SIG-M5 (cell line): Measurements from ENCODE around the gene DEGS2.
"Not testable (repeated sequence)": the region's sequence is repeated elsewhere in the genome, so short reads cannot be mapped to it uniquely, and the experiment has no call there.

Experiments
- DNase-seq: peaks from one replicate; lab custom pipeline; 2025; lab: John Stamatoyannopoulos, UW

The DEGS2 gene

DNA sequence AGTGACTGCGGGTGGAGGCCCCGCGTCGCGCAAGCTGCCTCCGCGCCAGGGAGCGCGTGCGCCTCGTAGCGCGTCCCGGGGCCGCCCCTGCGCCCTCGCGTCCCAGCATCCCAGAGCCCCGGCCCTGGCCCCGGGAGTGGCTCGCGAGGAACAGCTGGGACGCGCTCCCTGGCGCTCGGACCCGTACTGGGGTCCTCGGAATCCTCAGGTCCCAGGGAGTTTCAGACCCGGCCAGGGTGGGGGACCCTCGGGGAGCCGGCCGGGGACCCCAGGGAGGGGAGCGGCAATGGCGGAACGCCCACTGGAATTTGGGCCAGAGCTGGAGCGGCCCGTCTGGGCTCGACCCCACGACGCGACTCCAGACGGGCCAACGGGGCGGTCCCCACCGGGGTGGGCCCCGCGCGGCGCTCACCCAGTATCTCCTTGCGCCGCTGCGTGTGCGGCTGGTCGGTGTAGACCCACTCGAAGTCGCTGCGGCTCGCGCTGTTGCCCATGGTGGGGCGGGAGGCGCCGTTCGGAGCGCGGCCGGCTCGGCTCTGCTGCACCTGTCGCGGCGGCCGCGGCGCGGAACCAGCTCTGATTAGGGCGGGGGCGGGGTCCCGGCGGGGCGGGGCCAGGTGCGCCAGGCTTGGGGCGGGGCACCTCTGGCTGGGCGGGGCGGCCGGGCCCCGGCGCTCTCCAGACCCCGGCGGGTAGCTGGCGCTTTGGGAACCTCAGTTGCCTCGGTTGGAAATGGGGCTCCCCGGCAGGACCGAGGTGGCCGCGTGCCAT is at the start of gene DEGS2:
DEGS2 (minus strand) TSS at position 552 of the 771 bp plus-strand sequence; CDS start at position 494, 58 bp downstream.
- DNase-seq, result no peak

DNA sequence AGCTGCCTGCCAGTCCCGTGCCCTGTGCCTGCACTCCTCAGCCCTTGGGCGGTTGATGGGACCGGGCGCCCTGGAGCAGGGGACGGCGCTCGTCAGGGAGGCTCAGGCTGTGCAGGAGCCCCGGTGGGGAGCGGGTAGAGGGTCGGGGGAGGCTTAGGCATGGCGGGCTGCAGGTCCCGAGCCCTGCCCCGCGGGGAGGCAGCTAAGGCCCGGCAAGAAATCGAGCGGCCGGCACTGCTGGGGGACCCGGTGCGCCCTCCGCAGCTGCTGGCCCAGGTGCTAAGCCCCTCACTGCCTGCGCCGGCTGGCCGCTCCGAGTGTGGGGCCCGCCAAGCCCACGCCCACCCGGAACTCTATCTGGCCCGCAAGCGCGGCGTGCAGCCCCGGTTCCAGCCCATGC is 48.7 kb upstream of the DEGS2 start:
- DNase-seq, result not testable (repeated sequence)

DNA sequence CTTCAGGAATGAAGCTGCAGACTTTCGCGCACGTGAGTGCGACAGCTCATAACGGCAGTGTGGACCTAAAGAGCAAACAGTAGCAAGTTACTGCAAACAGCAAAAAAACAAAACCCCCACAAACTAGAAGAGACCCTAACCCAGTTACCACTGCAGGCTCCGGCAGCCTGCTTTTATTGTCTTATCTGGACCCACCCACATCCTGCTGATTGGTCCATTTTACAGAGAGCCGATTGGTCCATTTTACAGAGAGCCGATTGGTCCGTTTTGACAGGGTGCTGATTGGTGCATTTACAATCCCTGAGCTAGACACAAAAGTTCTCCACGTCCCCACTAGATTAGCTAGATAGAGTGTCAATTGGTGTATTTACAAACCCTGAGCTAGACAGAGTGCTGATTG is 48.1 kb upstream of the DEGS2 start:
- not testable (repeated sequence) for DNase-seq

DNA sequence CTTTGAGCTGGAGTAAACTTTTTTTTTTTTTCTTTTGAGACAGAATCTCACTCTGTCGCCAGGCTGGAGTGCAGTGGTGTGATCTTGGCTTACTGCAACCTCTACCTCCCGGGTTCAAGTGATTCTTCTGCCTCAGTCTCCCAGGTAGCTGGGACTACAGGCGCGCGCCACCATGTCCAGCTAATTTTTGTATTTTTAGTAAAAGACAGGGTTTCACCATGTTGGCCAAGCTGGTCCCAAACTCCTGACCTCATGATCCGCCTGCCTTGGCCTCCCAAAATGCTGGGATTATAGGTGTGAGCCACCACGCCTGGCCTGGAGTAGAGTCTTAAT is 45.4 kb upstream of the DEGS2 start:
- not testable (repeated sequence) for DNase-seq

DNA sequence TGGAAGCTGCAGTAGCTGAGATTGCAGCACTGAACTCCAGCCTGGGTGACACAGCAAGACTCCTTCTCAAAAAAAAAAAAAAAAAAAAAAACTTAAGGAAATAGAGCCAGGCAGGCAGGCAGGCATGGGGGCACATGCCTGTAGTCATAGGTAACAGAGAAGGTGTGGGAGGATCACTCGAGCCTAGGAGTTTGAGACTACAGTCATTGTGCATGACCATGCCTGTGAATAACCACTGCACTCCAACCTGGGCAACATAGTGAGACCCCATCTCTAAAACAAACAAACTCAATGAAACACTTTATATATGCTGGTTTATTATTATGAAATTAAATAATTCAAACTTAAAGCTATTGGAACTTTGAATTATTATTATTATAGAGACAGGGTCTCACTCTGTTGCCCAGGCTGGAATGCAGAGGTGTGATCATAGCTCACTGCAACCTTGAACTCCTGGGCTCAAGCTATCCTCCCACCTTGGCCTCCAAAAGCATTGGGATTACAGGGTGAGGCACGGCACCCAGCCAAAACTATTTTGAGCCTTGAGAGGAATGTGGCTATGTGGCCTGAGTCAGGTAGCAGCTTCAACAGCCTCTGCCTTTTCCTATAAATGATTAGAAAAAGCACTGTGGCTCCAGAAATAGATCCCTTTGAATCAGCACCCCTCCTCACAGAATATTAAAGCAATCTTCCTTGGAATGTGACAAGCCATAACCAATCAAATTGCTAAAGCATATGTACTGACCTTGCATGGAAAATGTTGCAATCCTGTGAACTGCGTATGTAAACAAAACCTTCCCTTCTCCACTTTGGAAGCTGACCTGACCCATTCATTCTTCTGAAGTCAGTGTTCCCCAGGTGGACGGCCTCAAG is 44.8 kb upstream of the DEGS2 start:
- DNase-seq, result no peak

DNA sequence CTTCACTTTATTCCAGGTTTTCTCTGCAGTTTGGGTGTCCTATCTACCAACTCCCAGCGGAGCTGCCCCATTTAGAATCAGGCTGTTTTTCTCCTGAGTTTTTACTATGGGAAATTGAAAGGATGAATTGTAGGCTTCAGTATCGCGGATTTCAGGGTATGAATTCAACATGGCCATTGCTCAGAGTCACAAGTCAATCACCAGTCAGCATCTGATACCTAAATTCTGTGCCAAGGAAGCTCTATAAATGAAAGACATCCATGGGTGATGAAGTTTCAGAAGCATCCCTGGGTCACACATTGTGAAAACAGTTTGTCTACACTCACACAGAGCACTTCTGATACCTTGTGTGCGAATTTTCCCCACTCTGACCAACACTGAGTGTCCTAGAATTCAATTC is 43.7 kb upstream of the DEGS2 start:
- DNase-seq, result no peak

DNA sequence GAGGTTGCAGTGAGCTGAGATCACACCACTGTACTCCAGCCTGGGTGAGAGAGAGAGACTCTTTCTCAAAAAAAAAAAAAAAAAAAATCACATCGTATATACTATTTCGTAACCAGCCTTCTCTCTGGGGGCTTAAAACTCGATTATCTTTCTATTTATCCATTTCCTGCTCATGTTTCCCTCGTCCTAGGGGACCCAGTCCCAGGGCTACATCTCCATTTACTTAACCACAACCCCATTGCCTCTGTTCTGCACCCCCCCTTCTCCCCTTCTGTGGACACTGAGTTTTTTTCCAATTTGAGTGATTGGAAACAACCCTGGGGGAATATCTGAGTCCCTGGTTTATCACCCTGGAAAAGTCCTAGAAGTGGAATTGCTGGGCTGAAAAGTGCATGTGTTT is 43.3 kb upstream of the DEGS2 start:
- no peak for DNase-seq

DNA sequence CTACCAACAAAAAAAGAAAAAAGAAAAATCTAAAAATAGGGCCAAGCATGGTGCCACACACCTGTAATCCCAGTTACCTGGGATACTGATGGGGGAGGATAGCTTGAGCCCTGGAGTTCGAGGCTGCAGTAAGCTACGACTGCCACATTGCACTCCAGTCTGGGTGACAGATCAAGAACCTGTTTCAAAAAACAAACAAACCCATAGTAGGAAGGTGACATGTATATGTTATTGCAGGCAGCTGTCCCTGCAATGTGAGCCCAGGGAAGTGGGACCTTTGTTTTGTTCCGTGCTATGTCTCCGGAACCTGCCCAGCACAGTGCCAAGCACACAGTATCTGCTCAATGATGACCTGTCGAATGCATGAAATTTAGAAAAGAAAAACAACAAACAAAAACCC is 42.3 kb upstream of the DEGS2 start:
- no peak for DNase-seq

DNA sequence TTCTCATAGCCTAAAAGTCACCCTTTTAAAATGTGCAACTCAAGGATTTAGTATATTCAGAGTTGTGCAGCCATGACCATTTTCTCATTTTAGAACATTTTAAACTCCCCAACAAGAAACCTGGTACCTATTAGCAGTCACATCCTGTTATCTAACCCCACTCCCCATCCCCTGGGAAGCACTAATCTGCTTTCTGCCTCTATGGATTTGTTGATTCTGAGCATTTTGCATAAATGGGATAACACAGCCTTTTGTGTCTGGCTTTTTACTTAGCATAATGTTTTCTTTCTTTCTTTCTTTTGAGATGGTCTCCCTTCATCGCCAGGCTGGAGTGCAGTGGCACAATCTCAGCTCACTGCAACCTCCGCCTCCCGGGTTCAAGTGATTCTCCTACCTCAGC is 40.9 kb upstream of the DEGS2 start:
- DNase-seq, result no peak

DNA sequence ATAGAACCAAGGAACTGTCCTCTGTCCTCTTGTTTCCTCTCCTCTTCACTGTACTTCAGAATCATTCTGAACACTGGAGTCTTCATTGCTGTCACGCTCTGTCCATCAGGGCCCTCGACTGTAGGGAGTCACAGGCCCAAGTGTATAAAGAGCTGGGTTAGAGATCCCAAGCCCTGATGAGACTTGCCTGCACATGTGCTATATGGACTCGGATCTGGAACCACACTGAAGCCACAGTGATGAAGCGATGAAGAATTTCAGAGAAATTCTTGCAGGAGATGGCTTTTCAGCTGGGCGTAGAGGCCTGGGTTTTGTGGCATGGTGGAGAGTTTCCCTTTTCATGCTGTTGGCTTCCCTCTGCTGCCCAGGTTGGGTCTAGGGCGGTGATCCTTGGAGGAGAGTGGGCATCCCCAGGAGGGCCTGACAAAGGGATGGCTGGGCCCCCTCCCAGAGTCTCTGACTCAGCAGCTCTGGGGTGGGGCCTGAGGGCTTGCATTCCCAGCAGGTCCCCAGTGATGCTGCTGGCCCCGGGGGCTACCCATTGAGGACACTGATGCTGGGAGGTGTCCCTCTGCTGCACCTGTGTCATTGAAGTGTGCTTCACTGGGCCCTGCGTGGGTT is 39.9 kb upstream of the DEGS2 start:
- no peak for DNase-seq

DNA sequence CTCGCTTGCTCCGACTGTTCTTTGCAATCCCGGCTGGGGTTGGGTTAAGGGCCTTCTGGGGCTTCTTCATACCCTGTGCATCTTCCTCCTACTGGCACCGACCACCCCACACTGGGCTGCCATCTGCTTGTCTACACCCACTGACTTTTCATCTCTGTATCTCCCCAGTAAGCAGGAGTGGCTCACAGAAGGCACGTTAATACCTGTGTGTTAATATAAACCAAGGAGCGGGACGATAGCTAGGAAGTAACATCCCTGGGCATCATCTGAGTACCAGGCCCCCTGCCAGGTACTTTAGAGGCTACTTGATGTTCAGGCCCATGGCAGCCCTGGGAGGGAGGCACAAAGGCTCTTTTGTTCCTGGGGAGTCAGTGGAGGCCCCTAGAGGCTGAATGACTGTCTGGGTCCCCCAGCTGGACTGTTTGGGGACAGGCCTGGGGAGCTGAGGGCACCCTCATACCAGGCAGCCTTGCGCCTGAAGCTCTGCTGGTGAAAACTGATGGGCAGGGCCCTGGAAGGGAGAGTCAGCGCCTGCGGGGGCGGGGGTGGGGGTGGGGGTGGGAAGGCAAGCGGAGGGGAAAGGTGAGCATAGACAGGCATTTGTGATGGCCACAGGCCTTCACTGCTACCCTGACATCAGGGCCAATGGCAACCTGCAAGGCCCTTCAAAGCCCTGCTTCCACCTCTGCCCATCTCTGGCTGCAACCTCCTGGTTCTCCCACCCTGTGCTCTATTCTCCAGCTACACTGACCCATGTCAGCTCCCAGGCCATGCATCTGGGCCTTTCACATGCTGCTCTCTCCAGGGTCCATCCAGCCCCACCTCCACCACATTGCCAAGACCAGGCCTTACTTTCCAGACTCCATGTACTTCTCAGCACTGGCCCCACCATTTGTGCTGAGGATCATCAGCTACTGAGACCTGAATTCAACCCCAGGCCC is 34.2 kb upstream of the DEGS2 start:
- DNase-seq, result no peak

DNA sequence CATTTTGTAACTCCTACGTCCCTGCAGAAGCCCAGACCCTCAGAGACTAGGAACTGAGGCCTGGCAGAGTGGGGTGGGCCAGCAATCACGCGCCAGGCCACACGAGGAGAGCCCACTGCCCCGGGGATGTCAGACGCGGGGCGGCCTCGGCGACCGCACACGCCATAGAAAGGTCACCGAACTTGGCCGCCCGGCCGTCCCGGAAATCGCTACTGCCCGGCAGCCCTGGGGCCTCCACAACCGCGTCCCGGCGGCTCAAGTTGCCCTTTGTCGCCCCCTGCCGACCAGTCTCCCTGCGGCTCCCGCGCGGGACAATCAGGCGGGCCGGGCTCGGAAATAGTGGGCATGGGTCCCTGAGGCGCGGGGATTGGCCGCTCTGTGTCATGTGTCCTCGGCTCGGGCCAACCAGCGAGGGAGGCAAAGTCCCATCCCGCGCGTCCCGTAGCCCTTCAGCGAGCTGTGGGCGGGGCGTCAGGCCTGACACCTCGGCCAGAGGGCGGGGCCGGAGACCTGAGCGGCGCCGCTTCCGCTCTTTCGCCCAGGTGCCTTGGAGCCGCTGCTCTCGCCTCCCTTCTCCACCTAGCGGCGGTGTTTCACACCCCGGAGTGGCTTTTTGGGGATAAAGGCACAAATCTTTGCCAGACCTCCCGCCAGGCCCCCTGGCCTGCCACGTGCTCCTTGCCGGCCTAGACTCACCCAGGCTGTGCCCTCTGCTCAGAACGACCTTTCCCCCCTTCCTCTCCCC is 33.4 kb upstream of the DEGS2 start:
- peak; percentile 79 for DNase-seq

DNA sequence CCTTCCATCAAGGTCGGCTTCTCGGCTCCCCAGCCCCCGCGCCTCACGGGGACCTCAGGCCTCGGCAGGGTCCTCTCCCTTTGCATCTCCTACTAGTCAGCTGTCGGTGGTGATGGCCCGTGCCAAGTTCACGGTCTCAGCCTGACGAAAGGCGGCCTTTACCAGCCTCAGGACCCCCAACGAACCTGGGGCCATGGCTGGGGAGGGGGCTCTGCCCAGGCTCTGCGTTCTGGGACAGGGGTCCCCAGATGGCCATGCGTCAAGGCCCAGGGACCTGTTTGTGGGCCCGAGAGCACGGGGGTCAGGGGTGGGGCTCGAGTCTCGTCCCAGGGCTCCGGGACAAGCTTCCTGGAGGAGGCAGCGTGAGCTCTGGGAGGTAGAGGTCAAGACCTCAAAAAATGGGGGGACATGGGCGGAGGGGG is 32.8 kb upstream of the DEGS2 start:
- DNase-seq, result no peak

DNA sequence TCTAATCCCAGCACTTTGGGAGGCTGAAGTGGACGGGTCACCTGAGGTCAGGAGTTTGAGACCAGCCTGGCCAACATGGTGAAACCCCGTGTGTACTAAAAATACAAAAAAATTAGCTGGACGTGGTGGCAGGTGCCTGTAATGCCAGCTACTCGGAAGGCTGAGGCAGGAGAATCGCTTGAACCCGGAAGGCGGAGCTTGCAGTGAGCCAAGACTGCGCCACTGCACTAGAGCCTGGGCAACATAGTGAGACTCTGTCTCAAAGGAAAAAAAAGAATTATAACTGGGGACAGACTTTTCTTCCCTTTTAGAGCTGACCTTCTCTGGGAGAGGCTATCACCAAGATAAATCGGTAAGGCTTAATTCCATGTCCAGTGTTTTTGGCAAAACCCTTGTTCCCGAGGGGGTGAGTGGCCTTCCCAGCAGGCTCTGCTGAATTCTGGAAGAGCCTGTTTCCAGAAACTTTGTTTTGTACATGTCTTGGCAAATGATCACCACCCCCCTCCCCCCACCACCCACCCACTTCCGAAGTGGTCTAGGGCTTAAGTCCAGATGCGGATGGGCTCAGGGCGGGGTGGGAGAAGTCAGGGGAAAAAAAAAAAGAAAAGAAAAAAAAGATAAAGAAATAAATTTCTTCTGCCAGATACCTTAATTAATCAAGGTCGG is 32.3 kb upstream of the DEGS2 start:
- DNase-seq, result no peak

DNA sequence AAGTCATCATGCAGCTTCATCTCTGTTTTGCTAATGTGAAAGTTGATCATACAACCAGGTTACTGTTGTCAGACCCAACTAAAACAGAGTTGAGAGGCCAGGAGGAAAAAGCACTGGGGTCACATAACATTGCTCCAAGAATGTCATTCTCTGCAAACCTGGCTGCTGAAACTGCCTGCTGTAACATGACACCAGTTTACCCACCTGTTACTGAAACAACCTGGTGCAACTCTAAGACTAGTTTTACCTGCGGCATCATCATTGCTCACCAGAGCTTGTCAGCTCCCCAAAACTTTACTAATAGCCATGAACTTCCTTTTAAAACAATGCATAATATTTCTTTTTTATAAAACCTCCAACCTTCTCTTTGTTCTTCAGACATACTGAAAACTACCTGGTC is 30.7 kb upstream of the DEGS2 start:
- DNase-seq, result no peak

DNA sequence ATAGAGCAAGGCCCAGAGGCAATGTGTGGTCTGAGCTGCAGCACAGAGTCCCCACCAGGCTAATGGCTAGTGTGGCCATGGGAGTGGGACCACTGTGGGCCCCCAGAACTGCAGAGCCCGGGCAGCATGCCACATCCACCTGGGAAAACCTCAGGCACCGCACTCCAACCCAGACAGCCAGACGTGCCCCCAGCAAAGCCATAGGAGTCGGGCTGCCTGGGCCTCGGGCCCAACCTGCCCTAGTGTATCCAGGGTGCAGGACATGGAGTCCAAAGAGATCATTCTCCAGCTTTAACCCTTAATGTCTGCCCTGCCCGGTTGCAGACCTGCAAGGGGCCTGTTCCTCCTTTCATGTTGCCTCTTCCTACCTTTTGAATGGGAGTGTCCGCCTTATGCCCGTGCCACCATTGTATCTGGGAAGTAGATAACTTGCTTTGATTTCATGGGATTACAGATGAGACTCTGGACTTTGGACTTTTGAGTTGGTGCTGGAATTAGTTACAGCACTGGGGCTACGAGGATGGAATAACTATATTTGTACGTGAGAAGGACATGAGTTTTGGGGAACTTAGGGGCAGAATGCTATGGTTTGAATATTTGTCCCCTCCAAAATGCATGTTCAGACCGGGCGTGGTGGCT is 29.1 kb upstream of the DEGS2 start:
- DNase-seq, result no peak

DNA sequence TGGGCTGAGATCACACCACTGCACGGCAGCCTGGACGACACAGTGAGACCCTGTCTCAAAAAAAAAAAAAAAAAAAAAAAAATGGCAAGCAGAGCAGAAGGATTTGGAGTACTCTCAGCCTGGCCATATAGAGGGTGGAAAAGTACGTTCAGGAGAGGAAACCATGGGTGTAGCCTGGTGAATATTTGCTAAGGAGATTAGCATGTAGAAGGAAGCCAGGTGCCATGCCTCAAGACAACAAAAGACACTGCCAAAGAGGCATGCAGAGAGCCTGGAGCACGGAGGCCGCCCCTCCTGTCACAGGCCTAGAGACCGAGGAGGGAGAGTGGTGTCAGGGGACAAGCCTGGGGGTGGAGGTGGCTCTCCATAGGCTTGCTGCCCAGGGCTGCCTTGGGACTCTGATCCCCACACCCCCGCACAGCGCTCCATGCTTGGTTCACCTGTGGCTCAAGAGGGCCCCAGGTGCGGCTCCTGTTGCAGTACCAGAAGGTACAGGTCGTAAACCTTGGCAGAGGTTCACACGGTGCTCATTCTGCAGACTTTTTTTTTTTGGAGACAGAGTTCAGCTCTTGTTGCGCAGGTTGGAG is 27.9 kb upstream of the DEGS2 start:
- DNase-seq, result no peak

DNA sequence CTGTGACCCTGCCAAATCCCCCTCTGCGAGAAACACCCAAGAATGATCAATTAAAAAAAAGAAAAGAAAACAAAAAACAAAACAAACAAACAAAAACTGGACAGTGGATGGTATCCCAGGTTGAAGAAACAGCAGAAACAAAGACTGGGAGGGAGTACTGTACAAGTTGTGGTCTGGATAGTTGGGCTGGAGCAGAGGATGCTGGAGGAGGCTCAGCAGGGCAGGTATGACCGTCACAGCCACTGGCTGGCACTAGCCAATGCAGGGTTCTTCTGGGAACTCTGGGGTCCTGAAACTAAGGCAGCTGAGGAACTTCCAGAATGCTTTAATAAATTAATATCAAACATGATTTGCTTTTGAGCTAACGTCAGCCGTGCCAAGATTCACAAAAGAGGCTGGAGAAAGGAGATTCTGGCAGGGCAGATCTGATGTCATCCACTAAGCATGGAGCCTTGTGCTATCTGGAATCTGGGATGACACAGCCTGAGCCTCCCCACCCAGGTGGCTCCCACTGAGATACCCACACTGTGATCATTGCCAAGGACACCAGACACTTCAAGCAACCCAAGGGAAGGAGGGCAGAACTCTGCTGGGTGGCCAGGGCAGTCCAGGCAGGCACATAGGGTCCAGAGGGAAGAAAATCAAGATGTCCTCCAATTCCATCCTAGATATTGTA is 22.6 kb upstream of the DEGS2 start:
- not testable (repeated sequence) for DNase-seq

DNA sequence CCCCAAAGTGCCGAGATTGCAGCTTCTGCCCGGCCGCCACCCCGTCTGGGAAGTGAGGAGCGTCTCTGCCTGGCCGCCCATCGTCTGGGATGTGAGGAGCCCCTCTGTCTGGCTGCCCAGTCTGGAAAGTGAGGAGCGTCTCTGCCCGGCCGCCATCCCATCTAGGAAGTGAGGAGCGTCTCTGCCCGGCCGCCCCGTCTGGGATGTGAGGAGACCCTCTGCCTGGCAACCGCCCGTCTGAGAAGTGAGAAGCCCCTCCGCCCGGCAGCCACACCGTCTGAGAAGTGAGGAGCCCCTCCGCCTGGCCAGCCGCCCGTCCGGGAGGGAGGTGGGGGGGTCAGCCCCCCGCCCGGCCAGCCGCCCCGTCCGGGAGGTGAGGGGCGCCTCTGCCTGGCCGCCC is 21.2 kb upstream of the DEGS2 start:
- not testable (repeated sequence) for DNase-seq
